Adipose tissue (tissue), 3 donors: ENCODE data around the gene C6orf52. TPM values are rescaled to one million over a fixed set of nuclear protein-coding genes. Genes with fewer than 3 reads are reported as not detected.
A peak's percentile ranks its signal among the peaks of the same experiment; 100 is the strongest.
"Not testable (repeated sequence)": the region's sequence is repeated elsewhere in the genome, so short reads cannot be mapped to it uniquely, and the experiment has no call there.

Source experiments
- H3K27ac ChIP-seq: one replicate; pipeline ENCODE4 v1.5.1; 2013; ENCODE audit warnings: low read depth, low read length
- WGBS, 3 donors: extraction: QIAGEN DNeasy Blood & Tissue Kit; methylation state at CpG; one replicate each; pipeline ENCODE4 v1.1.7; 2013; 5-methylcytosine and 5-hydroxymethylcytosine counted together
- polyA plus RNA-seq, 3 donors: library from polyadenylated mRNA; stranded (reverse); fragments of 200-250 nt; gene quantifications; one replicate each; pipeline ENCODE4 v1.2.3, GENCODE V29; 2013
- donor health status: healthy with polysubstance abuse.
- donor health status: Bipolar disorder and iron deficiency.
- donor health status: healthy.

Gene C6orf52
- polyA plus RNA-seq, 3 donors, result 0.65 to 2.5 (median 1.9) TPM

DNA sequence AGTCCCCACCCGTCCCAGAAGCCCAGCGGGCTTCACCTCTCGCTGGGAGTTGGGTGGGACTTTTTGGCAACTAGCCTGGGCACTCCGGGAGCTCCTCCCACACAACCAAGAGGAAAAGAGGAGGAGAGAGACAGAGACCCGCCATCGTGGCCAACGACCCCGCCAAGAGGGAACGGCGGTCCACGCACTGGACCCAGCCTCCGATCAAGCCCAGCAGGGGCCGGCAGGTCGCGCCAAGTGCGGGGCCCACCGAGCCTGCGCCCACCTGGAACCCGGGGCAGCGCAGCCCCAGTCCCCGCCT, 25.5 kb upstream of the C6orf52 start:
- H3K27ac ChIP-seq, result no peak overlapping the region
- WGBS, 3 donors, result 32 to 48% (median 37%) methylated on average over 17 to 21 of the region's 21 CpGs

DNA sequence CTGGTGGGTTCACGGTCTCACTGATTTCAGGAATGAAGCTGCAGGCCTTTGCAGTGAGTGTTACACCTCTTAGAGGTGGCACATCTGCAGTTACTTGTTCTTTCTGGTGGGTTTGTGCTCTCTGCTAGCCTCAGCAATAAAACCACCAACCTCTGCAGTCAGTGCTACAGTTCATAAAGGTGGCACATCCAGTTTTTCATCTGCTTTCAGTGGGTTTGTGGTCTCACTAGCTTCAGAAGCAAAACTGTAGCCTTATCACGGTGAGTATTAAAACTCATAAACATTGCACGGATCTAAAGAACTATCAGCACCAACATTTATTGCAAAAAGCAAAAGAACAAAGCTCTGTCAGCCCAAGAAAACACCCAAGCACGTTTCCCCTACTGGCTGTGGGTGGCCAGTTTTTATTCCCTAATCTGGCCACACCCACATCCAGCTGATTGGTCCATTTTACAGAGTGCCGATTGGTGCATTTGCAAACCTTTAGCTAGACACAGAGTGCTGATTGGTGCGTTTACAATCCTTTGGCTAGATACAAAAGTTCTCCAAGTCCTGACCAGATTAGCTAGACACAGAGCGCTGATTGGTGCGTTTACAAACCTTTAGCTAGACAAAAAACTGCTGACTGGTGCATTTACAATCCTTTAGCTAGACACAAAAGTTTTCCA, 25.0 kb upstream of the C6orf52 start:
- 74 to 78% (median 76%) methylated on average over 8 of the region's 8 CpGs for WGBS, 3 donors
- H3K27ac ChIP-seq, result no peak overlapping the region

DNA sequence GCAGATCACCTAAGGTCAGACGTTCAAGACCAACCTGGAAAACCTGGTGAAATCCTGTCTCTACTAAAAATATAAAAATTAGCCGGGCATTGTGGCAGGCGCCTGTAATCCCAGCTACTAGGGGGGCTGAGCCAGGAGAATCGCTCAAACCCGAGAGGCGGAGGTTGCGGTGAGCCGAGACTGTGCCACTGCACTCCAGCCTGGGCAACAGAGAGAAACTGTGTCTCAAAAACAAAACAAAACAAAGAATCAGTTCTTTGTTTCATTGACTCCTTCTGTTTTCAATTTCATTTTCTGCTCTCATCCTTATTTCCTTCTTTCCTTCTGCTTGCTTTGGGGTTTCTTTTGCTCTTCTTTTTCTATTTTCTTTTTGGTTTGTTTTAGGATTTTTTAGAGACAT, 19.5 kb upstream of the C6orf52 start:
- WGBS, 3 donors, result 86 to 93% (median 89%) methylated on average over 8 of the region's 8 CpGs
- H3K27ac ChIP-seq, result no peak overlapping the region

DNA sequence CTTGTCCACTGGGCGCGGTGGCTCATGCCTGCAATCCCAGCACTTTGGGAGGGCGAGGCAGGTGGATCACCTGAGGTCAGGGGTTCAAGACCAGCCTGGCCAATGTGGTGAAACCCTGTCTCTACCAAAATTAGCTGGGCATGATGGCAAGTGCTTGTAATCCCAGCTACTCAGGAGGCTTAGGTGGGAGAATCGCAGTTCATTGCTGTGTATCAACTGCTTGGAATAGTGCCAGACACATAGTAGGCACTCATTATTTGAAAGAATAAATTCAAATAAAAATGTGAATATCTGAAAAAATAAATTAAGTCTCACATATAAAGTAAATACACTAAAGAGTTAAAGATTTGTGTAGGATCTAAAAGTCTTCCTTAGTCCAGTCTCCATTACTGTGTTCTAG, 2.2 kb upstream of the C6orf52 start:
- 96 to 99% (median 98%) methylated on average over 4 of the region's 4 CpGs for WGBS, 3 donors
- H3K27ac ChIP-seq, result no peak overlapping the region

DNA sequence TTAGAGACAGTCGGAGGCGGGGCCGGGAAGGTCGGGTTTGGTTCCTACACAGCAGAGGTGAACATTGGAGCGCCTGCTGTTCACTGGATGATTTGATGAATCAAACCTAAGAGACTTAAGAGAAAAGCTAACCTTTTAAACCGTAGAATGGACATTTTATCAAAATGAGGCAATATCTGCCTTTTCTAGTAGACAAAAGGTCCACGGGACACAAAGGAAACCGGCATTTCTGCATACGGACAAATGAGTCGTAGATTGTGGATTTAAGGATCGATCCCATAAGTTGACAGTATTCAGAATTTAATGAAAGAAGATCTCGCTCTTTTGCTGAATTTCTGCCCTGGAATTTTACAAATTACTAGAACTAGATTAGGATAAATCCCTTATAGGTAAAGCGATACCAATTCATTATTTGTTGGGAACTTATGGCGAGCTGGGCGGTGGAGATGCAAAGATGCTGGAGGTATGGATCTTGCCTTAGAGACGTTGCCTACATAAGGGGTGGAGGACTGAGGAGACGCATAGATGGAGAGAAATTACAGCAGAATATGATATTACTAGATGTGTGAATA, 756 bp upstream of the C6orf52 start:
- H3K27ac ChIP-seq, result peak overlapping the region; percentile 48
- 0 to 1% (median 1%) methylated on average over 17 of the region's 17 CpGs for WGBS, 3 donors

DNA sequence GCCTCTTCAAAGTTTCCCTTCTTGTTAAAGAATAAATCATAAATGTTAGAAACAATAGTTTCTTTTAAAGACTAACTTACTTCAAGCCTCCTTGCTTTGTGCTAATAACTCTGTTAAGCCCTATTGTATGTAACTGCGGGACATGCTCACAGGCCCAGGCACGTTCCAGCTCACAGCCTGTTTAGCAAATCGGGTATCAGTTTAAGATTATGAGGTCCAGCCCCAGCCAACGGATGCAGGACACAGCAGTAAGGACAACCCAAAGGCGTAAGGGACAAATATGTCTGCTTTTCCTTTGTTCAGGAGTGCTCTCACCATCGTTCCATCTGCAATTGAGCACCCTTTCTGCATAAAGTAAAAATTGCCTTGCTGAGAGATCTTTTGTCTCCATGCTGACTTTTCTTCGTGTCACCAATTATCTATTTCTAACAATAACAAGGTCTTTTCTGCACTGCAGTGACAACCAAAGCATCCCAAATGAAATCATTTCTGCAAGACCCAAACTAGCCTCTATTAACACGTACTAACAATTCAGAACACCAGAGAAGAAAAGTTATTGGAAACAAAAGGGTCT, 1.4 kb downstream of the C6orf52 start:
- WGBS, 3 donors, result 89 to 96% (median 95%) methylated on average over 8 of the region's 8 CpGs
- H3K27ac ChIP-seq, result no peak overlapping the region

DNA sequence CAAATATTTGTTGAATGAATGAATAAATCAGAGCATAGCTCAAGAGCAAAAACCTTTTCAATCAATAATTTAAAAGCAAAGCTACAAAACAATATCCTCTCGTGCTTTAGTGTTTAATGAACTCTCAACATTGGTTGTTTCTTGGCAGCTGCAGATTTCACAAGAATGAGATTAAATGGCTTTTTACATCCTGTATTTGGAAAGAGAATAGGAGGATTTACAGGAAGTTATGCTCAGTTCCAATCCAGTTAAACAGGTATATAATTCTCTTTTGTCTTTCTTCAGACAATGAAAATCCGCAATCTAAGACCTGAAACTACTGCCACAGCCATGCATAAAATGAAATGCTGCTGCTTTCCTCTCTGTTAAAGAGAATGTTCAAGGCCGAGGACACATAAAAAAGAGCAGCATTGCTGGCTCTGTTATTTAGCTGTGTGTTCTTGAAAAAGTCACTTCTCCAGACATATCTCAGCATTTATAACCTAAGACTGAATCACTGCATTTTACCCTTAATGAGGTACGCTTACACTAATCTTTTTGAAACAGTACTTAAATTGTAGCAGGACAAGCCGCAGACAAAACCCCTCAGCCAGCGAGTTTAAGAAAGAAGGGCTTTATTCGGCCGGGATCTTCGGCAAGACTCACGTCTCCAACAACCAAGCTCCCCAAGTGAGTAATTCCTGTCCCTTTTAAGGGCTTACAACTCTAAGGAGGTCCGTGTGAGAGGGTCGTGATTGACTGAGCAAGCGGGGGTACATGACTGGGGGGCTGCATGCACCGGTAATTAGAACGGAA, 3.6 kb downstream of the C6orf52 start:
- WGBS, 3 donors, result 49 to 70% (median 59%) methylated on average over 15 of the region's 15 CpGs
- no peak overlapping the region for H3K27ac ChIP-seq

DNA sequence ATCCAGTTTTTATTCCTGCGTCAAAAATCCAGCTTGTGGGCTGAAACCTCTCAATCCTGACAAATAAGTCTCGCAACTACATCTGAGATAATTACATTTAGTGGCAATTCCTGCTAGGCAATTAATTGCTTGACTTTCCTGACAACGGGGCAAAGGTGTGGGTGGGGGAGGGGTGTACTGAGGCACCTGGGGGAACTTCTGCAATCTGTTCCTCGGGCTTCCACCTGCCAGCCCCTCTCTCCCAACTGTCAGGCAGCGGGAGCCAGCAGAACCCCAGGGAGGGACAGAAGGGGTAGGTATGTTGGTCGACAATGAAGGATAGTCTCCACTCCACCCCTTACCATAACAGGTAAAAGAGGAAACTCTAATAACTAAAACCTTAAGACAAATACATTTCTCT, 6.8 kb downstream of the C6orf52 start:
- WGBS, 3 donors, result 35 to 43% (median 39%) methylated on average over 6 of the region's 6 CpGs

DNA sequence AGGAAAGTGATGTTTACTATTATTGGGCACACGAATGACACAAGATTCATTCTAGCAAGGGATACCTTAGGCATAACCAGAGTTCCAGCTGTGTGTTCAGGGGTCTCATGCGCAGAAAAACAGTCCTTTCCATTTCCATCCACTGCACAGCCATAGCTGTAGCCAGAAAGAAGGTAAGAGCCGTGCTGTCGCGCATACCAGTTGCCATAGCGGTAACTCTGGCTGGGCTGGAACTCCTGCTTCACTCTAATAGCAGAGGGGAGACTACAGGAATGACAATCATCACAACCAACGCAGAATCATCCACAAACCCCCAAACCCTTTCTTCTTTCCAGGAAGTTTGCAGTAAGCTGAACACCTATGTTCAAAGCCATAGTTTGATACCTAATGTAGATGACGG, 7.5 kb downstream of the C6orf52 start:
- WGBS, 3 donors, result 72 to 85% (median 82%) methylated on average over 8 of the region's 8 CpGs
- H3K27ac ChIP-seq, result no peak overlapping the region

More for the DNA sequence above, 6.8 kb downstream of the C6orf52 start:
- H3K27ac ChIP-seq, result no peak overlapping the region

DNA sequence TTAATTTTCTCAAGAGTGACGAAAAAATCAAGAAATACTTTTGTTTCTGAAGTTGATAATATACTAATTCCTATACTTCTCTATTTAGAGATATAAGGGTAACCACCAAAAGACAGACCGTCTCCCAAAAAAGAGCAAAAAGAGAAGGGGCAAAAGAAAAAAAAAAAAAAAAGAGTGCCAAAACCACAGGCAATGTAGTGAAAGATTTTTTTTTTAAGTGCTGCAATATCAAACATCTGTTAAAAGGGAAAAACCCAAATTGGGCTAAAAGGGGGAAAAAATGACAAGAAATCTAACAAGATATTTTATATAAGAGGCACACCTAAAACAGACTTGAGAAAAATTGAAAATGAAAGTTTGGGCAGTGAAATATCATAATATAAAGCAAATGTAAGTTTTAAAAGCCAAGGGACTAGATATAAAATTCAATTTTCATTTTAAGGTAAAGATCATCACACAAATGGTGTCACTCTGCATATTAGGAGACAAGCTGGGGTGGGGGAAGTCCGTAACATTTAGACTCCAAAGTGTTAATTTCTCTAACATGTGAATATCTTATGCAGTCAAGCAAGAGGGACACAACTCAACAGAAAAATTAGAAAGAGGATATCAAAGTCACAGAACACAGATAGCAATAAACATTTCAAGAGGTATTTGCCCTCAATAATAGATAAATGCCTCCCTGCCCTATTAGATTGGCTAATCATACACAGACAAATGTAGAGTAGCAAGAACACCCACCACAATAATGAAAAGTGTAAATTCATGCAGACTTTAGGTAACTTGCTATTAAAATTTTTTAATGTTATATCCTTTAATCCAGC, 9.1 kb downstream of the C6orf52 start:
- 50 to 89% (median 65%) methylated on average over 3 of the region's 3 CpGs for WGBS, 3 donors
- no peak overlapping the region for H3K27ac ChIP-seq

DNA sequence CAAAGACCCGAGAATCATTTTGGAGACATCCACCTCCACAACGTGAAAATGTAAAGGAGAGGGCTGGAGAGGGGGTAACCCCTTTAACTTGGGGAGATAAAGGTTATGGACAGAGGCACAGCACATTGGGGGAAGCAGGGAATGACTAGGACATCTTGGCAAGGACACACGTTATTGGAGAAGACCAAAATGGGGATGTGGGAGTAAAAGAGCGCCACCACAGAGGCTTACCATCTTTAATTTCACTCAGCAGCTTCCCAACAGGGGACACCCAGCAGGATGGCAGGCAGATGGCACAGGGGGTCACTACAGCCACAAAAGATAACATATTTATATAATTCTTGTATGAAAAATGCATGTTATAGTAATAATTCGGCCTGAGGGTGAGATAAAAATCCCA, 9.8 kb downstream of the C6orf52 start:
- no peak overlapping the region for H3K27ac ChIP-seq
- WGBS, 3 donors, result 67 to 71% (median 68%) methylated on average over 5 of the region's 5 CpGs

DNA sequence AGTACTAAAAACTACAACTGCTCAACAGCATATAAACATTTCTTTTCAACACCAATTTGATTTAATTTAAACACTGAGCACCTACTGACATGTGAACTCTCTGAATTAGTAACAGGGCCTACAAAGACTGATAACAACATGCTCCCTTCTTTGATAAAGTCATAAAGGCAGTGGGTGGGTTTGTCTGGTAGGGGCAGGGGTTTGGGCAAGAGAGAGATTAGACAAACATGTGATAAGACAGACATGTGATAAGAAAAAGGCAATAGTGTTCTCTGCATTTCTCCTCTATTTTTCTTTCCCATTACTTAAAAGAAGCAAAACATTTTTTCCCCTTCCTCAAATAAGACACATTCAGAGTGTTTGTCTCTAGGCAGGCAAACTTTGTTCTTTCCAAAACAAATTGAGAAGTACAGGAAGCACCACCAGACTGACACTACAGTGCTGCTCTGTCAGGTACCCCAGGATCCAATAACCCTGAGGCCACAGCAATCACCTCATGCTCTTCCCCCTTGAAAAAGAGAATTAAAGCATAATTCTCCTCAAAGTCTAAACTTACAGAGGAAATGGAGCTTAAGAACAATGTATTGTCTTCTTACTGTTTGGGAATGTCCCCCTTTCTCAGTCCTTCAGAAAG, 11.9 kb downstream of the C6orf52 start:
- no peak overlapping the region for H3K27ac ChIP-seq

DNA sequence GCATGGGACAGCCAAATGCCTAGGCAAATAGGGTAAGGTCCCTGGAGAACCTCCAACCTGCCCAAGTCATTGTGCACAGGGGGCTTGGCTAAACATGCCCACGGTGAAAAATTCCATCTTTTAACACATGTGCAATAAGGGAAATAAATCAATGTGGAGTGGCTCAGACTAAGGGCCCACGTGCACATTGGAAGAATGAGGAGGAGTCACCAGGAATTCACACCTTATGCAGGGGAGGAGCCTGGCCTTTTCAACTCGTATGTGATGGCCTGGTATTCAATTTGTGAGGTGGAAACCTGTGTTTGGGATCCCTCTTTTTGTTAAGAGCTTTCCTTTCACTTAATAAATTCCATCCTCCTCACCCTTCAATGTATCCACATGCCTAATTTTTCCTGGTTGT, 12.6 kb downstream of the C6orf52 start:
- 65 to 74% (median 69%) methylated on average over 3 of the region's 3 CpGs for WGBS, 3 donors
- H3K27ac ChIP-seq, result no peak overlapping the region

DNA sequence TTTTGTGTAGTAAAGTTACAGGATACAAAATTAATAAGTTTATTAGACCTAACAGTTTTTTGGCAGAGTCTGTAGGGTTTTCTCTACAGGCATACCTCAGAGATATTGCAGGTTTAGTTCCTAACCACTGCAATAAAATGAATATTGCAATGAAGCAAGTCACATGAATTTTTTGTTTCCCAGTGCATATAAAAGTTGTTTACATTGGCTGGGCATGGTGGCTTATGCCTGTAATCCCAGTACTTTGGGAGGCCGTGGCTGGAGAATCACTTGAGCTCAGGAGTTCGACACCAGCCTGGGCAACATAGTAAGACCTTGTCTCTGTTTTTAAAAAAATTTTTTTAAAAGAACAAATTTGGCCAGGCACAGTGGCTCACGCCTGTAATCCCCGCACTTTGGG, 16.0 kb downstream of the C6orf52 start:
- no peak overlapping the region for H3K27ac ChIP-seq
- 87 to 95% (median 87%) methylated on average over 4 of the region's 4 CpGs for WGBS, 3 donors

DNA sequence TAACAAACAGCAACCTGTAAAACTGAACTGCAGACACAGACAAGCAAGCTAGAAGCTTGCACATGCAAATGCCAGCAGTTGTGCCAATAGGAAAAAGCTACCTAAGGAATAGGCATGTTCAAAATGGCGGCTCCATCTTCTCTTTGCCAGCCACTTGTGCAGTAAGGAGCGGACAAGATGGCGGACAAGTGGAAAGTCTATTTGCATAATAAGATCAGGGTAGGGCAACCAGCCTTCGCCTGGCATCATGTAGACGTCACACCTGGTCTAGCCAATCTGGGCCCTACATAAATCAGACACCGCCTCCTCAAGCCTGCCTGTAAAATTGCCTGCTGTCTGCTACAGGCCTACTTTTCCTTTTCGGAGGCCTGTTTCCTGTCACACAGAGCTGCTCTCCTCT, 18.0 kb downstream of the C6orf52 start:
- 88 to 97% (median 94%) methylated on average over 7 of the region's 7 CpGs for WGBS, 3 donors
- no peak overlapping the region for H3K27ac ChIP-seq

DNA sequence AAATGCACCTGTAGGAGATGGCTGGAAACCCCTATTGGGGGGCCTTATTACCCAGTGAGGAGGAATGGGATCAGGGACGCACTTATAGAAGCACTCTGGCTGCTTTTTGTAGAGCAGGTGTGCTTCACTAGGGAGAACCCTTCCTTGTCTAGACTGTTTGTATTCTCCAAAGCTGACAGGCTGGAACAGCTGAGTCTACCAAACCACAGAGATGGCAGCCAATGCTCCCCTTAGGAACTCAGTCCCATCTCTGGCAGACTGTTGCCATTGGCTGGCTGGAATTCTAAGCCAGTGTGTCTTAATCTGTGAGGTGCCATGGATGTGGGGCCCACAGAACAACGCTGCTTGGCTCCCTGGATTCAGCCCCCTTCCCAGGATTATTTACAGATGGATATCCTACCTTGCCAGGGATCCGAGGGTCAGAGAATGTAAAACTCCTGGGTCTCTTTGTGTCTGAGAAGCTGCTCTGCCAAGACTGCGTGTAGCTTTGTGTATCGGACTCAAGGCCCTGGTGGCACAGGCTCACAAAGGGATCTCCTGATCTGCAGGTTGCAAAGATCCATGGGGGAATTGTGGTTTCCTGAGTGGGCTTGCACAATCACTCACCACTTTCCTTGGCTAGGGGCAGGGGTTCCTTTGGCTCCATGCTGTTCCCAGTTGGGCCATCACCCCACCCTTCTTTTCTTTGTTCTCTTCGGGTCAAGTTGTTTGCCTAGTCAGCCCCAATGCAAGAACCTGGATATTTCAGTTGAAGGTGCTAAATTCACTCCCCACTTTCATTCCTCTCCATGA, 26.1 kb downstream of the C6orf52 start:
- H3K27ac ChIP-seq, result no peak overlapping the region
- 82 to 89% (median 86%) methylated on average over 6 of the region's 6 CpGs for WGBS, 3 donors

DNA sequence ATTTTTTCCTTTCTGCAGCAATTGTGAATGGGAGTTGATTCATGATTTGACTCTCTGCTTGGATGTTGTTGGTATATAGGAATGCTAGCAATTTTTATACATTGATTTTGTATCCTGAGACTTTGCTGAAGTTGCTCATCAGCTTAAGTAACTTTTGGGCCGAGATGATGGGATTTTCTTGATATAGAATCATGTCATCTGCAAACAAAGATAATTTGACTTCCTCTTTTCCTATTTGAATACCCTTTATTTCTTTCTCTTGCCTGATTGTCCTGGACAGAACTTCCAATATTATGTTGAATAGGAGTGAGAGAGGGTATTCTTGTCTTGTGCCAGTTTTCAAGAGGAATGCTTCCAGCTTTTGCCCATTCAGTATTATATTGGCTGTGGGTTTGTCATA, 28.8 kb downstream of the C6orf52 start:
- whole genome bisulfite sequencing, 3 donors, result 42 to 52% (median 50%) methylated on average over 1 of the region's 1 CpG
- not testable (repeated sequence) for H3K27ac ChIP-seq

DNA sequence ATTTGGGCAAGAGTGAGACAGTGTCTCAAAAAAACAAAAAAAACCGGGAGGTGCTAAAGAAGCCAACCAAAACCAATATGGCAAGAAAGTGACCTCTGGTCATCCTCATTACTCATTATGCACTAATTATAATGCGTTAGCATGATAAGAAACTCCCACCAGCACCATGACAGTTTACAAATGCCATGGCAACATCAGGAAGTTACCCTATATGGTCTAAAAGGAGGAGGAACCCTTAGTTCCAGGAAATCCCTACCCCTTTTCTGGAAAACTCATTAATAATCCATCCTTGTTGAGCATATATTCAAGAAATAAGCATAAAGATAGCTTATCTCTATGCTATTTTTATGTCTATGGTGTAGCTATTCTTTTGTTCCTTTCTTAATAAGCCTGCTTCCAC, 31.7 kb downstream of the C6orf52 start:
- H3K27ac ChIP-seq, result no peak overlapping the region
- 85 to 90% (median 85%) methylated on average over 2 of the region's 2 CpGs for WGBS, 3 donors
